C4-2B (cell line): ENCODE results near the gene RAPSN.

Experiments used
- CTCF ChIP-seq: fragments of 450-650 bp; conservative IDR thresholded peaks from 2 replicates; pipeline ENCODE4 v1.5.1; 2017; ENCODE audit warnings: mild to moderate bottlenecking
- ZFX ChIP-seq: fragments of 450-650 bp; IDR thresholded peaks from 2 replicates; pipeline ENCODE4 v1.6.1; 2017

- TF ChIP-seq CTCF (no peak), ZFX (no peak)
These were observed 10.2 kb downstream of the RAPSN start for GRCh38 chr11:47438721-47439120.
